Loucy (cell line): ENCODE results near the gene GPR146.

Source experiments
- H2AFZ ChIP-seq: fragments of 200-600 bp; sonication (generic); 2 replicates; pipeline ENCODE4 v1.6.0; 2016; ENCODE audit warnings: antibody characterized with exemption, mild to moderate bottlenecking, low read length, moderate library complexity
- H3F3A ChIP-seq: fragments of 200-600 bp; 2 replicates; pipeline ENCODE4 v1.6.0; 2016; ENCODE audit warnings: antibody characterized with exemption, low read depth, mild to moderate bottlenecking
- H3K27me3 ChIP-seq: fragments of 200-600 bp; sonication (generic); 2 replicates; pipeline ENCODE4 v1.6.1; 2014; ENCODE audit warnings: low read length, mild to moderate bottlenecking; ENCODE audit not compliant: insufficient read depth, poor library complexity, severe bottlenecking
- H3K36me3 ChIP-seq: fragments of 200-600 bp; sonication (generic); 2 replicates; pipeline ENCODE4 v1.6.1; 2016; ENCODE audit warnings: low read length; ENCODE audit not compliant: insufficient read depth
- H3K4me1 ChIP-seq: fragments of 200-600 bp; sonication (generic); 2 replicates; pipeline ENCODE4 v1.5.1; 2014; ENCODE audit warnings: low read length, mild to moderate bottlenecking; ENCODE audit not compliant: insufficient read depth, poor library complexity, severe bottlenecking
- H3K4me2 ChIP-seq: fragments of 200-600 bp; sonication (generic); 2 replicates; pipeline ENCODE4 v1.6.0; 2014; ENCODE audit warnings: antibody characterized with exemption, low read length, low read depth, mild to moderate bottlenecking; ENCODE audit not compliant: poor library complexity, severe bottlenecking
- H3K4me3 ChIP-seq: fragments of 200-600 bp; sonication (generic); 2 replicates; pipeline ENCODE4 v1.5.1; 2014; ENCODE audit warnings: low read length, mild to moderate bottlenecking, mixed read lengths; ENCODE audit not compliant: poor library complexity, severe bottlenecking
- H3K79me2 ChIP-seq: fragments of 200-600 bp; sonication (generic); 2 replicates; pipeline ENCODE4 v1.6.1; 2014; ENCODE audit warnings: low read length; ENCODE audit not compliant: insufficient read depth
- H3K9ac ChIP-seq: fragments of 200-600 bp; sonication (generic); 2 replicates; pipeline ENCODE4 v1.6.0; 2014; ENCODE audit warnings: mild to moderate bottlenecking, low read depth, low read length, moderate library complexity; ENCODE audit not compliant: poor library complexity, severe bottlenecking
- H3K9me2 ChIP-seq: fragments of 200-600 bp; sonication (generic); replicated peaks from 2 replicates; pipeline ENCODE4 v1.6.1; 2016; ENCODE audit warnings: low read depth, low read length, mixed read lengths
- H3K9me3 ChIP-seq: fragments of 200-600 bp; sonication (generic); 2 replicates; pipeline ENCODE4 v1.6.1; 2014; ENCODE audit warnings: mild to moderate bottlenecking, antibody characterized with exemption, low read length, low read depth; ENCODE audit not compliant: insufficient read depth
- H4K20me1 ChIP-seq: fragments of 200-600 bp; sonication (generic); 2 replicates; pipeline ENCODE4 v1.6.0; 2014; ENCODE audit warnings: antibody characterized with exemption, low read length, mild to moderate bottlenecking; ENCODE audit not compliant: insufficient read depth, poor library complexity, severe bottlenecking
- EZH2phosphoT487 ChIP-seq: fragments of 200-600 bp; IDR thresholded peaks from 2 replicates; pipeline ENCODE4 v1.6.1; 2018; ENCODE audit warnings: antibody characterized with exemption, mild to moderate bottlenecking, moderate library complexity, borderline replicate concordance
- TF ChIP-seq, protein P1 (sequence below): fragments of 200-600 bp; sonication (generic); conservative IDR thresholded peaks from 2 replicates; pipeline ENCODE4 v1.5.1; 2014; ENCODE audit warnings: mild to moderate bottlenecking, antibody characterized with exemption, low read length

GPR146 gene

DNA sequence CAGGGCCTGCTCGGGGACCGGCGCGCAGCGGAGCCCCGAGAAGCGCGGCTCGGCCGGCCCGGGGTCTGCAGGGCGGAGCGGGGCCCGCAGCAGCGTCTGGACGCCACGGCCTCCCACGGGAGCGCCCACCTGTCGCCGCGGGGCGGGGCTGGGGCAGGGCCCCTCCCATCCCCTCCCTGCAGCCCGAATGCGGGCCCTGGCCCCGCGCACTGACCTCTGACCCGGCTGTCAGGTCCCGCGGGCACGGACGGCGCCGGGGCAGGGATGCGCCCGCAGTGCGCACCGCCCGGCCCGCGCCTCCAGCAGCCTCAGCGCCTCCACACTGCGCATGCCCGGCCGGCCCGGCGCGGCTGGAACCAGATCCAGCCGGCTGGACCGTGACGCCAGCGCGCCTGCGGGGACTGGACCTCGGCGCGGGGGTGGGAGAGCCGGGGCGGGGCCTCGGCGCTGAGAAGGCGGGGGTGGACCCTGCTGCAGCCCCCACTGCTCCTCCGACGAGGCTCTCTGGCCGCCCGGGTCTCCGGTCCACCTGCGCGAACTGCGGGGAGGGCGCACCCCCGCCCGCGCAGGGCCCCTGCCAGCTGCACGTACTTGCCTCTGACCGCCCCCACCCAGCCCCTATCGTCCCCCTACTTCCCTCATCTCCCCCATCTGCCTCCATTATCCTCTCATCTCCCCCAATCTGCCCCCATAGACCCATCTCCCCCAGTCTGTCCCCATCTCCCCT, 16.1 kb upstream of the GPR146 start:
- Histone ChIP-seq H3K9me3 (no peaks in the 10 kb centered on the region), H3K79me2 (peaks cover 76% of the 10 kb centered on the region), H3K4me1 (peaks cover 50% of the 10 kb centered on the region), H3K4me2 (peak overlapping the region; percentile 97), H3K4me3 (peak overlapping the region; percentile 86), H3K36me3 (no peaks in the 10 kb centered on the region; the same call in 1 of the 2 replicates), H3K27me3 (no peaks in the 10 kb centered on the region), H2AFZ (peak overlapping the region; percentile 72), H3K9me2 (no peaks in the 10 kb centered on the region), H4K20me1 (peaks cover 20% of the 10 kb centered on the region), H3K9ac (peak overlapping the region; percentile 99), H3F3A (no peaks in the 10 kb centered on the region)
- TF ChIP-seq, protein P1, sequence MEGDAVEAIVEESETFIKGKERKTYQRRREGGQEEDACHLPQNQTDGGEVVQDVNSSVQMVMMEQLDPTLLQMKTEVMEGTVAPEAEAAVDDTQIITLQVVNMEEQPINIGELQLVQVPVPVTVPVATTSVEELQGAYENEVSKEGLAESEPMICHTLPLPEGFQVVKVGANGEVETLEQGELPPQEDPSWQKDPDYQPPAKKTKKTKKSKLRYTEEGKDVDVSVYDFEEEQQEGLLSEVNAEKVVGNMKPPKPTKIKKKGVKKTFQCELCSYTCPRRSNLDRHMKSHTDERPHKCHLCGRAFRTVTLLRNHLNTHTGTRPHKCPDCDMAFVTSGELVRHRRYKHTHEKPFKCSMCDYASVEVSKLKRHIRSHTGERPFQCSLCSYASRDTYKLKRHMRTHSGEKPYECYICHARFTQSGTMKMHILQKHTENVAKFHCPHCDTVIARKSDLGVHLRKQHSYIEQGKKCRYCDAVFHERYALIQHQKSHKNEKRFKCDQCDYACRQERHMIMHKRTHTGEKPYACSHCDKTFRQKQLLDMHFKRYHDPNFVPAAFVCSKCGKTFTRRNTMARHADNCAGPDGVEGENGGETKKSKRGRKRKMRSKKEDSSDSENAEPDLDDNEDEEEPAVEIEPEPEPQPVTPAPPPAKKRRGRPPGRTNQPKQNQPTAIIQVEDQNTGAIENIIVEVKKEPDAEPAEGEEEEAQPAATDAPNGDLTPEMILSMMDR, result no peak
- TF ChIP-seq EZH2phosphoT487, result no peak

DNA sequence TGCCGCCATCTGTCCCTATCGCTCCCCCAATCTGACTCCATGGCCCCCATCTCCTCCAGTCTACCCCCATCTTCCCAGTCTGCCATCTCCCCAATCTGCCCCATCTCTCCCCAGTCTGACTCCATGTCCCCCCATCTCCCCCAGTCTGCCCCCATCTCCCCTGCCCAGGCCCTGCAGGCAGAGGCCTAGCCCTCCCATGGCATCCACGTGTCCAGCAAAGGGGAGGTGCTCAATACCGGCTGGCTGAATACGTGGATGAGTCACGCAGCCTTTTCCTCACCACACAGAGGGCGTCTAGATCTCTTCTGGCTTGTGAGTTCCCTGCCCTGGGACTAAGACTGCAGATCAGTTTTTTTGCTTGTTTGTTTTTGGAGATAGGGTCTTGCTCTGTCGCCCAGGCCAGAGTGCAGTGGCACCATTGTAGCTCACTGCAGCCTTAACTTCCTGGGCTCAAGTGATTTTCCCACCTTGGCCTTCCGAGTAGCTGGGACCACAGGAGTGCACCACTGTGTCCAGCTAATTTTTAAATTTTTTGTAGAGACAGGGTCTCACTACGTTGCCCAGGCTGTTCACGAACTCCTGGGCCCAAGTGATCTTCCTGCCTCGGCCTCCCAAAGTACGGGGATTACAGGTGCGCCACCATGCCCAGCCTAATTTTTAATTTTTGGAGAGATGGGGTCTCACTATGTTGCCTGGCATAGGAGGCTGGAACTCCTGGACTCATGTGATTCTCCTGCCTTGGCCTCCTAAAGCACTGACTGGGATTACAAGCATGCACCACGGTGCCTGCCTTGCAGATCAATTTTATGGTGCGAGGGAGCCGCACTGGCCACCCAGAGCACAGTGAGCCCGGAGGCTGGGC, 15.3 kb upstream of the GPR146 start:
- Histone ChIP-seq H3K9ac (peak overlapping the region; percentile 99), H3K36me3 (no peaks in the 10 kb centered on the region; the same call in 1 of the 2 replicates), H3K4me3 (peak overlapping the region; percentile 86), H3K9me2 (no peaks in the 10 kb centered on the region), H3K27me3 (no peaks in the 10 kb centered on the region), H3K4me2 (peak overlapping the region; percentile 97), H2AFZ (peak overlapping the region; percentile 72), H3K9me3 (no peaks in the 10 kb centered on the region), H3F3A (no peaks in the 10 kb centered on the region), H3K79me2 (peaks cover 68% of the 10 kb centered on the region), H3K4me1 (peaks cover 55% of the 10 kb centered on the region), H4K20me1 (peaks cover 20% of the 10 kb centered on the region)
- TF ChIP-seq, protein P1, result no peak
- no peak for TF ChIP-seq EZH2phosphoT487

DNA sequence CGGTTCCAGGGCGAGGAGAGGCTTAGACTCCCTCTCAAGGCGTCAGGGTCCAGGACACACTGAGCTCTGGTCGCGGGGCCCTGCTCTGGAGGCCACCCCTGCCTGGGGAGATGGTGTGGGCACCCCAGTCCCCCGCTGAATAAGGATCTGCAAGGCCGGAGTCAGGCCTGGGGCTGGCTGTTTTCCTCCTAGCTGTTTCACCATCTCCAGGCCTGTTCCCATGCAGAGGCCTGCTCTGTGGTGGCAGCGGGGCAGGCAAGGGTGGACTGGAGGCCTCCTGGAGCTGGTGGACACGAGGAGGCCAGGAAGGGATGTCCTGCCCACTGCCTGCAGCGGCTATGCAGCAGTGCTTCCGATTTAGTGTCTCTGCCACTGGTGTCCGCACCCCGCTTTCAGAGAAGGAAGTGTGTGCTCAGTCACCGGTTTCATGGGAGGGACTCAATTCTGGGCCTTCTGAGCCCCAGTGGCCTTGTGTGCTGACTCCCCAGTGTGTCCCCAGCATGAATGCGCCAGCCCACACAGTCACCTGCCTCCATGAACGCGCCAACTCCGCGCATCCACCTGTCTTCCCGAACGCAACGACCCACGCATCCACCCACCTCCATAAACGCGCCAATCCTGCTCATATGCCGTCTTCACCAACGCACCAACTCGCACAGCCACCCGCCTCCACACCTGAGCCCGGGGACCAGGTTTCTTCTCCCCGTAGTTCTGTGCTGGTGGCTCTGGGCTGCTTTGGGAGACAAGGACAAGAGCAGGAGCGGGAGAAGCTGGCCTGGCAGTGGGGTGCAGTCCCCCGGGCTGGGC, 14.5 kb upstream of the GPR146 start:
- no peaks in the 10 kb centered on the region for H3K9me3 ChIP-seq
- no peak overlapping the region for H2AFZ ChIP-seq
- peak overlapping the region; percentile 97 for H3K4me2 ChIP-seq
- peak overlapping the region; percentile 86 for H3K4me3 ChIP-seq
- peak overlapping the region; percentile 99 for H3K9ac ChIP-seq
- TF ChIP-seq, protein P1, result no peak
- no peak for TF ChIP-seq EZH2phosphoT487
- no peaks in the 10 kb centered on the region for H3K9me2 ChIP-seq
- no peaks in the 10 kb centered on the region; the same call in 1 of the 2 replicates for H3K36me3 ChIP-seq
- H4K20me1 ChIP-seq, result peaks cover 20% of the 10 kb centered on the region
- H3K27me3 ChIP-seq, result no peaks in the 10 kb centered on the region
- no peaks in the 10 kb centered on the region for H3F3A ChIP-seq
- H3K79me2 ChIP-seq, result peaks cover 60% of the 10 kb centered on the region
- peaks cover 47% of the 10 kb centered on the region for H3K4me1 ChIP-seq
